Measurements from ENCODE around the gene CA12.
"Not testable (repeated sequence)": the region's sequence is repeated elsewhere in the genome, so short reads cannot be mapped to it uniquely, and the experiment has no call there.

The CA12 gene

GRCh38 chr15:63357061-63357460, 24.6 kb downstream of the CA12 start:
- no peak for DNase-seq (ENCODE audit: low spot score)

- DNase-seq (ENCODE audit: low spot score) = no peak
Observed at GRCh38 chr15:63354821-63355650, 26.6 kb downstream of the CA12 start.

GRCh38 chr15:63353887-63354286, 27.8 kb downstream of the CA12 start:
- no peak for DNase-seq (ENCODE audit: low spot score)

GRCh38 chr15:63353261-63353660, 28.4 kb downstream of the CA12 start:
- no peak for DNase-seq (ENCODE audit: low spot score)

GRCh38 chr15:63352808-63353207, 28.8 kb downstream of the CA12 start:
- DNase-seq (ENCODE audit: low spot score) = no peak

- no peak for DNase-seq (ENCODE audit: low spot score)
Observed at GRCh38 chr15:63351170-63351569, 30.5 kb downstream of the CA12 start.

- no peak for DNase-seq (ENCODE audit: low spot score)
Observed at GRCh38 chr15:63350178-63350621, 31.4 kb downstream of the CA12 start.

GRCh38 chr15:63349621-63350020, 32.0 kb downstream of the CA12 start:
- DNase-seq (ENCODE audit: low spot score) = no peak

GRCh38 chr15:63349156-63349555, 32.5 kb downstream of the CA12 start:
- DNase-seq (ENCODE audit: low spot score) = no peak

GRCh38 chr15:63348392-63348791, 33.3 kb downstream of the CA12 start:
- no peak for DNase-seq (ENCODE audit: low spot score)

GRCh38 chr15:63347074-63347857, 34.4 kb downstream of the CA12 start:
- no peak for DNase-seq (ENCODE audit: low spot score)

GRCh38 chr15:63345391-63345752, 36.3 kb downstream of the CA12 start:
- DNase-seq (ENCODE audit: low spot score) = no peak

GRCh38 chr15:63344731-63345390, 36.8 kb downstream of the CA12 start:
- no peak for DNase-seq (ENCODE audit: low spot score)

- DNase-seq (ENCODE audit: low spot score) = not testable (repeated sequence)
Observed at GRCh38 chr15:63342996-63343562, 38.6 kb downstream of the CA12 start.

- no peak for DNase-seq (ENCODE audit: low spot score)
Observed at GRCh38 chr15:63341898-63342297, 39.7 kb downstream of the CA12 start.

- no peak for DNase-seq (ENCODE audit: low spot score)
Observed at GRCh38 chr15:63340878-63341277, 40.8 kb downstream of the CA12 start.

GRCh38 chr15:63340353-63340752, 41.3 kb downstream of the CA12 start:
- DNase-seq (ENCODE audit: low spot score) = no peak

- no peak for DNase-seq (ENCODE audit: low spot score)
Observed at GRCh38 chr15:63339836-63340235, 41.8 kb downstream of the CA12 start.

- DNase-seq (ENCODE audit: low spot score) = no peak
Observed at GRCh38 chr15:63339006-63339766, 42.5 kb downstream of the CA12 start.

GRCh38 chr15:63338170-63338569, 43.5 kb downstream of the CA12 start:
- DNase-seq (ENCODE audit: low spot score) = no peak

- DNase-seq (ENCODE audit: low spot score) = no peak
Observed at GRCh38 chr15:63337046-63337445, 44.6 kb downstream of the CA12 start.

Data from CD4-positive, alpha-beta T cell treated with Interleukin-15 for 4 hours (primary cell).